Activated CD4-positive, alpha-beta T cell treated with anti-CD3 and anti-CD28 coated beads for 48 hours (primary cell): ENCODE results near the gene MRPL55.

Experiments
- DNase-seq: peaks from one replicate; pipeline ENCODE4 v3.0.0-alpha.2; 2020

Gene MRPL55

DNA sequence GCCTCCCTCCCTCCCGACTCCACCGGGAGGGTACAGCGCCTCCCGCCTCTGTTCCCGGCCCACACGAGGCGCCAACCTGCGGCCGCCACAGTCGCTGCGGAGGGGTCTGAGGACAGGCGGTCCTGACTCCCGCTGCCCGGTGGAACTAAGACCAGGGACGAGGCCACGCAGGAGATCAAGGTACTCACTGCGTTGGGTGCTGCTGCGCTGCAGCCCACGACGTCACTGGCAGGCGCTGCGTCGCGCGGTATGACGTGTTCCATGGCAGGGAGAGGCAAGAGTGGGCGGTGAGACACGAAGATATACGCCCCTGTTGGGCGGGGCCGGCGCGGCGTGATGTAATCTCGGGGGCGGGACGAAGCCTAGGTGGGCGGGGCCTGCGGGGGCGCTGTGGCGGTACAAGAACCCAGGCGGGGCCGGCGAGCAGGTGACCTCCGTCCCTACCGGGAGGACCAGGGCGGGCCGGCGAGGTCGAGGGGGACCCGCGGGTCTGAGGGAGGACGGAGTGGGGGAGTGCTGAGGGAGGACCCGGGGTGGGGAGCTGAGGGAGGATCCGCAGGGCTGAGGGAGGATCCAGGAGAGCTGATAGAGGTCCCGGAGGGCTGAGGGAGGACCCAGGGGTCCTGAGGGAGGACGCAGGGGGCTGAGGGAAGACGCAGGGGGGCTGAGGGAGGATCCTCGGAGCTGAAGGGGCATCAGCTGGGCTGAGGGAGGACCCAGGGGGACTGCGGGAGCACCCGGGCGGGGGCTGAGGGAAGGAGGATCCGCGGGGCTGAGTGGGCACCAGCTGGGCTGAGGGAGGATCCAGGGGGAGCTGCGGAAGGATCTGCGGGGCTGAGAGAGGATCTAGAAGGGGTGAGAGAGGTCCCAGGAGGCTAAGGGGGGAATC is at the start of gene MRPL55:
MRPL55 (minus strand) TSS at position 227 of the 889 bp plus-strand sequence. CDS start 1,039 bp downstream, outside the sequence.
- DNase-seq: peak; percentile 98

DNA sequence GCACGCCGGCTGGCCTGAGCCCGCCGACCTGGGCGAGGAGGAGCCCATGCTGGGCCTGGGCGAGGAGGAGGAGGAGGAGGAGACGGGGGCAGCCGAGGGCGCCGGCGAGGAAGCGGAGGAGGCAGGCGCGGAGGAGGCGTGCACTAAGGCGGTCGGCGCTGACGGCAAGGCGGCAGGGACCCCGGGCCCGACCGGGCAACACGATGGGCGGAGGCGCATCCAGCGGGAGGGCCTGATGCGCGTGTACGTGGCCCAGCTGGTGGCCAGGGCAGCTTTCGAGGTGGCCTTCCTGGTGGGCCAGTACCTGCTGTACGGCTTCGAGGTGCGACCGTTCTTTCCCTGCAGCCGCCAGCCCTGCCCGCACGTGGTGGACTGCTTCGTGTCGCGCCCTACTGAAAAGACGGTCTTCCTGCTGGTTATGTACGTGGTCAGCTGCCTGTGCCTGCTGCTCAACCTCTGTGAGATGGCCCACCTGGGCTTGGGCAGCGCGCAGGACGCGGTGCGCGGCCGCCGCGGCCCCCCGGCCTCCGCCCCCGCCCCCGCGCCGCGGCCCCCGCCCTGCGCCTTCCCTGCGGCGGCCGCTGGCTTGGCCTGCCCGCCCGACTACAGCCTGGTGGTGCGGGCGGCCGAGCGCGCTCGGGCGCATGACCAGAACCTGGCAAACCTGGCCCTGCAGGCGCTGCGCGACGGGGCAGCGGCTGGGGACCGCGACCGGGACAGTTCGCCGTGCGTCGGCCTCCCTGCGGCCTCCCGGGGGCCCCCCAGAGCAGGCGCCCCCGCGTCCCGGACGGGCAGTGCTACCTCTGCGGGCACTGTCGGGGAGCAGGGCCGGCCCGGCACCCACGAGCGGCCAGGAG is 49.3 kb upstream of the MRPL55 start:
- DNase-seq: no peak

GRCh38 chr1:228157729-228158126 is 48.6 kb upstream of the MRPL55 start:
- DNase-seq: no peak

- no peak for DNase-seq
These were observed 48.0 kb upstream of the MRPL55 start for GRCh38 chr1:228156941-228157728.

GRCh38 chr1:228156515-228156881 is 47.4 kb upstream of the MRPL55 start:
- DNase-seq: no peak

GRCh38 chr1:228155596-228156514 is 46.8 kb upstream of the MRPL55 start:
- no peak for DNase-seq

GRCh38 chr1:228154670-228155571 is 45.8 kb upstream of the MRPL55 start:
- DNase-seq: peak; percentile 71

DNA sequence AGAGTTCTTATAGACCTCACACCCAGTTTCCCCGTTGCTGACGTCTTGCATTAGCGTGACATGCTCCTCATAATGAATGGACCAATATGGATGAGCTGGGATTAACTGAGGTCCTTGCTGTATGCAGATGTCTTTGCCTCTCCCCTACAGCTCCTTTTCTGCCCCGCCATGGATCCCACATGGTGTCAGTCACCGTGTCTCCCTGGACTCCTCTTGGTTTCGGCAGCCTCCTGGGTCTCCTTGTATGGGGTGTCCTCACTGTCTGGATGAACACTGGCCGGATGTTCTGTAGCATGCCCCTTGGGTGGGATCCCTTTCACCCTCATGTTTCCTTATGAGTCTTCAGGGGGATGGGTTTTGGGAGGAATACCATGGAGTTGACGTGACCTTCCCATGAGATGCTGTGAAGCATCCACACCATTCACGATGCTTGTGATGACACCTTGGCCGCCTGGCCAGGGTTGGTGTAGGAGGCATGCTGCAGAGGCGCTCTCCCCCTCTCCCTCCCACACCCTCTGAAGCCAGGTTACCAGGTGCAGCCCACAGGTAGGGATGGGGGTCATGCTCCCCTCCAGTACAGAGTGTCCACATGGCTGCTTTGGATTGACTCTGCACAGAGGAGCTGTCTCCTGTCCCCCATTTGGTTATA is 45.0 kb upstream of the MRPL55 start:
- DNase-seq: no peak

- DNase-seq: no peak
These were observed 43.8 kb upstream of the MRPL55 start for GRCh38 chr1:228152918-228153258.

GRCh38 chr1:228152097-228152917 is 43.2 kb upstream of the MRPL55 start:
- DNase-seq: no peak

DNA sequence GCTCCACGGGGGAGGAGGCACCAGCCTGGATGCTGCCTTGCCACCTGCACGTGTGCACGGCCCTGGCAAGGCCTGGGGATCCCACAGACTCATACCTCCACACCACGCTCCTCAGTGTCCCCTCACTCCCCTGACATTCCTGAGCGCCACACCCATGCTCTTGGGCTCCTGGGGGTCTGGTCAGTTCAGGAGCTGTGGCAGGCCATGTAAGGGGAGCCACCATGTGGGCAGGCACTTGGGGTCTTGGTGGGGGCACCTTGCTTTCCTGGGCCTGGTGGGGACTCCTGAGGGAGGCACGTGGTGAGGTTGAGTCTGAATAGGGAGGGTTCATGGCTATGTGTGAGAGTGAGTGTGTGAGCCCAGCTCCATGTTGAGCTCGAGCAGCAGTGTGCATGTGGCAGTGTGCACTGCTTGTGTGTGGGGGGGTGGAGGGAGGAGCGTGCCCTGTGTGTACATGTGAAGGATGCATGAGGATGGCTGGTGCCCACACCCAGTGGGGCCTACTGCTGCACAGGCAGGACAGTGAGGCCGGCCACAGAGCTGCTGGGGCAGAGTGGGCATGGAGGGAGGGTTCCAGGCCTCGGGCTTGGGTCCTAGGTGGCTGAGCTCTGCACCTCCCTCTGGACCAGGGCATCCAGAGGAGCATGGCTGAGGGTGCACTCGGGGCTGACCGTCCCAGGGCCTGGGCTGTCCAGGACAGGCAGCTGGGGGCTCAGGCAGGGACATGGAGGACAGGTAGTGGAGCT is 42.3 kb upstream of the MRPL55 start:
- no peak for DNase-seq

DNA sequence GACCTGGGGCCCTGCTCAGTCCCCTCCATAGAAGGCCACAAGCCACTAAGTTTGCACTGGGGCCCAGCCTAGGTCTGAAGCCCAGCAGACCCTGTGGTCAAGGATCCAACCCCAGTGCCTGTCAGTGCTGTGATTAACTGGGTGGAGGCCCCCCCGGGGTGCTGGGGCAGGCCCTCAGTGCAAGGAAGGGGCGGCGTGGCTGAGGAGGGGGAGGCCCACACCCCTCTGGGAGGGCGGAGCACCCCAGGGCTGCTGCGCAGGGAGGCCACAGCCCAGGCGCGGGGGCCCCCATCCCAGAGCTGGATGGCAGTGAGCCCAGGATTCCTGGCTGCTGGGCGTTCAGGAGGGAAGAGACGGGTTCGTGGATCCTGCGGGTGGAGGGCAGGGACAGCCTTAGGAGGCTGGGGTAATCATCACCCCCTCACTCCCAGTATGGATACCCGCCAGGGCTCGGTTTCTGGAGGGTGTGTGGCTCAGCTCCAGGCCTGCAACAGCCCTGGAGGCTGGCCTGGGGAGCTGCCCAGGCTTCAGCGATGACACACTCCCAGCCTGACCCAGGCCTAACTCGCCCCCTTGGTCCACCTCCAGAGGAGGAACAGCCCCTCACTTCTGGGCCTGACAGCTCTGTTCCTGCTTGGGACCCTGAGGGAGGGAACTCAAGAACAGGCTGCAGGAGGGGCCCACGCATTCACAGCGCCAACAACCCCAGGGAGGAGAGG is 41.5 kb upstream of the MRPL55 start:
- no peak for DNase-seq

DNA sequence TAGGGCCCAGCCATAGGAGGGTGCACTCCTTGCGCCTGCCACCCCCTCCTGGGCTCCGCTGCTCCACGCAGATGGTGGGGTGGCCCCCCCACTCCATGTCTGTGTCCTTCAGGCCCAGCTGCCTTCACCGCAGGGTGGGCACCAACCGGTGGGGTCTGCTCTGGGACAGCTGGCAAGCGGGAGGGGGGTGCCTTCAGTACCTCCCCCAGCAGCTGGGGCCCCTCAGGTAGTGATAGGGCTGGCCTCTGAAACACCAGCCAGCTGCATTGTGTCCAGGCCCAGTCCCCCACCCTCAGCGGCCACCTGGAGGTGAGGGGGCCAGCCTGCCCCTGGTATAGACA is 41.0 kb upstream of the MRPL55 start:
- no peak for DNase-seq

DNA sequence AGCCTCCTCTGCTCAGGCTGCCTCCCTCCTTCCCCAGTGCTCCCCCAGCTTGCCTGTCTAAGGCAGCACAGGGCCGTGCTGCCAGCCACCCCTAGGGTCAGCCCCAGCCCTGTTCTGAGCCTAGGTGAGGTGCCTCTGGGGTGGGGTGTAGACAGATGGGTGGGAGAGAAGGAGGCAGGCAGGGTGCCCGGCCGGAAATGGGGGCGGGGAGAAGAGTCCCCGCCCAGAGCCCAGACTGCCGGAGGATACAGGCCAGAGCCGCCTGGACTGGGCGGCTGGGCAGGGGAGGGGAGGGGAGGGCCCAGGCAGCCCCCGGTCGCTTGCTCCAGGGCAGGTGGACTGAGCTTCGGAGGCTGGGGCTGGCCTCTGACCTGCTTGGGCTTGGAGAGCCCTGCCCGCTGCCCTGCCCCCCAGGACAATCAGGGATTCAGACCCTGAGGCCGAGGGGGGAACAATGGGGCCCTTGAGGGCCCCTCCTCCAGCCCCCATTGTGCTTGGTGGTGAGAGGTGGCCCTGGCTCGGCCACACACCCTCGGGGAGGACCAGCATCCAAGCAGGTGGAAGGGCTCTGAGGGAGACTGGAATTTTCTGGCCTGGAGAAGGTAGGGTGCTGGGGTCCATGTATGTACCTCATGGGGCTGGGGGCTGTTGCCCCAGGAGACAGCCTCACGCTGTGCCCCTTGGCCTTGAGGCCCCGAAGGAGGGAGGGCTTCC is 40.5 kb upstream of the MRPL55 start, which contains the start of gene GJC2:
GJC2 (plus strand) TSS at position 525 of the 714 bp plus-strand sequence. CDS start 7,829 bp downstream, outside the sequence.
- no peak for DNase-seq

DNA sequence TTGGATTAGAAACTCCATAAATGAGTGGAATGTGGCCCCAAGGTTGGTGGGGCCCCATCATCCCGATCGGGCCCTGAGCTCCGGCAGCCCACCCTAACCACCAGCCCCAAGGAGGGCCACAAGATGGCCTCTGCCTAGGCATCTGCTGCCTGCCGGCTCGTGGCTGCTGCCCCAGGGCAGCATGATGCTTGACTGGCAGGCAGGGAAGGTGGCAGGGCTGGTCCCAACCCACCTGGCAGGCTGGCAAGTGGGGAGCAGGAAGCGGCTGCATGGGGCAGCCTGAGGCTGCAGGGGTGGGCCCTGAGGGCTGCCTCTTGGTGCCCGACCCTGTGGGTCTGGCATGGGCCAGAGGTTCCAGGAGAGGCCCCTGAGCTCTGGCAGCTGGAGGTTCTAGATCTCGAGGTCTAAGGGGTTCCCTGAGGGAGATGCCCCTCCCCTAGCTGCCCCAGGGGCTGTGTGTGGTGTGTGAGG is 39.9 kb upstream of the MRPL55 start:
- DNase-seq: no peak

- no peak for DNase-seq
These were observed 39.2 kb upstream of the MRPL55 start for GRCh38 chr1:228148196-228148861.

DNA sequence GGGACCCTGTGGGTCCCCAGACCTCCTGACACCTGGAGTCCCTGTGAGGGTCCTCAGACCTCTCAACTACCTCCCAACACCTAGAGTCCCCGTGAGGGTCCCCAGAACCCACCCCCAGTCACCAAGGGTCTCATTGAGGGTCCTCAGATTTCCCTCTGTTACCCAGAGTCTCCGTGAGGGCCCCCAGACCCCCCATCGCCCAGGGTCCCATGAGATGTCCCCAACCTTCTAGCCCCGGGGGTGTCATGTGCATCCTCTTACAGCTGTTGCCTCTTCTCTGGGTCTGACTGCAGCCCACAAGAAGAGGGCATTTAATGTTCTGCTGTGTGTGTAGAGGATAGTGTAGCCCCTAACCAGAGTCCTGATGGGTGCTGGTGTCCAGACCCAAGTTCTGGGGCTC is 38.7 kb upstream of the MRPL55 start:
- no peak for DNase-seq
